Activated T-helper 1 cell treated with anti-CD3 and anti-CD28 coated beads, Interleukin-2, amount 50 U/mL, for 16 hours (primary cell): Measurements from ENCODE around the gene TEX30.

Source experiments
- DNase-seq, 2 donors: peaks; one replicate each; pipeline ENCODE4 v3.0.0-alpha.2; 2020; ENCODE audit warnings: low read depth in 1 of 2, low spot score in 1 of 2

The TEX30 gene

GRCh38 chr13:102779436-102780159 is 6.0 kb upstream of the TEX30 start:
- no peak for DNase-seq

GRCh38 chr13:102777736-102778135 is 4.2 kb upstream of the TEX30 start:
- DNase-seq, result no peak

- no peak for DNase-seq
Observed at GRCh38 chr13:102776271-102776670, 2.7 kb upstream of the TEX30 start.

GRCh38 chr13:102774591-102775520 is 1.3 kb upstream of the TEX30 start:
- no peak for DNase-seq

GRCh38 chr13:102774214-102774568 is 605 bp upstream of the TEX30 start:
- peak in 1 of 2 donors; percentile 1 for DNase-seq

- DNase-seq, result no peak
Observed at GRCh38 chr13:102772042-102772425, 1.6 kb downstream of the TEX30 start.

- no peak for DNase-seq
Observed at GRCh38 chr13:102771298-102772041, 2.1 kb downstream of the TEX30 start.

GRCh38 chr13:102770435-102770834 is 3.2 kb downstream of the TEX30 start:
- DNase-seq, result no peak

GRCh38 chr13:102769679-102770078 is 3.9 kb downstream of the TEX30 start:
- no peak for DNase-seq

- DNase-seq, result no peak
Observed at GRCh38 chr13:102768909-102769308, 4.7 kb downstream of the TEX30 start.

- DNase-seq, result no peak
Observed at GRCh38 chr13:102763741-102764140, 9.8 kb downstream of the TEX30 start.

- no peak for DNase-seq
Observed at GRCh38 chr13:102761071-102761470, 12.5 kb downstream of the TEX30 start.

GRCh38 chr13:102758842-102759241 is 14.7 kb downstream of the TEX30 start:
- no peak for DNase-seq

- DNase-seq, result no peak
Observed at GRCh38 chr13:102757006-102757405, 16.6 kb downstream of the TEX30 start.

GRCh38 chr13:102751886-102752285 is 21.7 kb downstream of the TEX30 start:
- no peak for DNase-seq

GRCh38 chr13:102742506-102742905 is 31.1 kb downstream of the TEX30 start:
- DNase-seq, result no peak

GRCh38 chr13:102742101-102742500 is 31.5 kb downstream of the TEX30 start:
- no peak for DNase-seq

GRCh38 chr13:102729560-102730270 is 43.9 kb downstream of the TEX30 start:
- DNase-seq, result no peak

- DNase-seq, result no peak
Observed at GRCh38 chr13:102726430-102726829, 47.2 kb downstream of the TEX30 start.

- DNase-seq, result no peak
Observed at GRCh38 chr13:102724923-102725322, 48.7 kb downstream of the TEX30 start.

GRCh38 chr13:102721800-102722231 is 51.8 kb downstream of the TEX30 start:
- no peak for DNase-seq
